GM12891 (cell line): ENCODE measurements around the gene RPS6KA3. TPM values are rescaled to one million over a fixed set of nuclear protein-coding genes. Genes with fewer than 3 reads are reported as not detected.

Experiments
- DNase-seq: peaks from one replicate; pipeline ENCODE4 v3.0.0; 2011; ENCODE audit warnings: low spot score; ENCODE audit not compliant: insufficient read length
- FAIRE-seq: peaks from 2 replicates; lab custom pipeline; 2011; peaks lifted over from hg19 to GRCh38; lab: Jason Lieb, UNC
- PAX5 ChIP-seq: IDR thresholded peaks from 2 replicates; pipeline ENCODE4 v1.6.1; 2011; ENCODE audit warnings: low read length, moderate library complexity, mild to moderate bottlenecking; ENCODE audit not compliant: insufficient read depth, severe bottlenecking
- POLR2A ChIP-seq: IDR thresholded peaks from 2 replicates; pipeline ENCODE4 v1.6.1; 2011; ENCODE audit warnings: low read depth, low read length, control low read depth
- POLR2AphosphoS5 ChIP-seq: IDR thresholded peaks from 2 replicates; pipeline ENCODE4 v1.6.1; 2011; ENCODE audit warnings: low read depth, low read length, control low read depth
- POU2F2 ChIP-seq: IDR thresholded peaks from 2 replicates; pipeline ENCODE4 v1.6.1; 2011; ENCODE audit warnings: low read depth, mild to moderate bottlenecking, control low read depth, low read length, moderate library complexity
- SPI1 ChIP-seq: IDR thresholded peaks from 2 replicates; pipeline ENCODE4 v1.6.1; 2011; ENCODE audit warnings: low read depth, low read length, control low read depth
- TAF1 ChIP-seq: IDR thresholded peaks from 2 replicates; pipeline ENCODE4 v1.6.1; 2011; ENCODE audit warnings: low read depth, low read length, control low read depth
- polyA plus RNA-seq: library from polyadenylated mRNA; unstranded; fragments of >200 nt; gene quantifications from one replicate; pipeline ENCODE4 v1.2.1, GENCODE V29; 2012; ENCODE audit warnings: low read depth, missing spikeins, inconsistent platforms; ENCODE audit not compliant: missing spikeins

The RPS6KA3 gene
- polyA plus RNA-seq: 10.9 TPM

DNA sequence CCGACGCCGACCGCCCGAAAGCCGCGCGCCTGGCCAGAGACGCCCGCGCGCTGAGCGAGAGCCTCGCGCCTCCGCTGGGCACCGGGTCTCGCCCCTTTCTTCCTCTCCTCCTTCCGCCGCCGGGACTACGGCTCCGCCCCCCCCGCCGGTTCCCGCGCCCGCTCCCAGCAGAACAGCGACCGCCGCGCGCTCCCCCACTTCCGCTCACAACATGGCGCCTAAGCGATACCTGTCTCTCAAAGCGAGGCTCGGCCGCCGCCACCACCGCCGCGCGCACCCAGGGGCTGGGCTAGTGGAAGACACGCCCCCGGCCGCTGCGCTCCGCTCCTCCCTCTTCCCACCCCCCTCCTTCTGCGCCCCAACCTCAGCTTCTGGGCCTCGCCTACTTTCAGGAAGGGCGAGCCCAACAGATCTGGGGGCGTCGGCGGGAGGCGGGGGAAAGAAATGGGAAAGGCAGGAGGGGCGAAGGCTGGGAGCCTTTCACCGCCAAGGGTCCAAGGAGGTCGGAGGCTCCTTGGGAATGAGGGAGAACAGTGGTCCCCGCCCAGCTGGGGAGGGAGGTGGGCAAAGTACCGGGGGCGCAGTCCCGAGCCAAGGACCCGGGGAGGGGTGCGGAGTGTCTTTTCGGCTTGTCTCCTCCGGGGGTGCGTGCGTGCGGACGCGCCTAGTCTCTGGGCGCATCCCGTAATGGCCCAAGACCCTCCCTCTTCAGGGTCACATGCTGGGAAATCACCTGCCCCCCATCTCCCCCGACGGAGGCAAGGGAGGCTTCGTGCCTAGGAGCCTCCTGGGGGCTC is at the start of gene RPS6KA3:
TSS of gene RPS6KA3 (minus strand) at position 100 of the 797 bp plus-strand sequence. CDS start 277 bp downstream, outside the sequence.
- FAIRE-seq (peak; percentile 73), DNase-seq (peak; percentile 63)
- TF ChIP-seq PAX5 (no peak), SPI1 (0 out of 2 replicates have a peak, but pooled peaks have one; percentile 38)

DNA sequence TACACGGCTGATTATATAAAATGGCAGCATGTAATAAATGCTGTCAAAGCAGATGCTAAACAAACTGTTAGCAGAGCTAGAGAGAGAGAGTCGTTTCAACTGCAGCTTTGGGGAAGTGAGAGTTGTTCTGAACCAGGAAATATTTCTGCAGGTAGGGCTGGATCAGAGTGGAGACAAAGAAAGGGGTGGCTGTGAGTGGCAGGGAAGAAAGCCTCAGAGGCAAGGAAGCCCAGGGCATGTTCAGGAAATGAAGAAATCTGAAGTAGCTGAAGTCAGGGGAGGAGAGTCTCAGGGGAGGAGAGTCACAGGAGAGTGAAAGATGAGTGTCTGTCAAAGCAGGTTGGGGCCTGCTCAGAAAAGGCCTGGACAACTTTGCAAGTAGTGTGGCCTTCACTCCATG is 48.4 kb upstream of the RPS6KA3 start:
- DNase-seq (no peak), FAIRE-seq (peak; percentile 84)
- TF ChIP-seq SPI1 (peak; percentile 94), TAF1 (no peak), POLR2A (no peak)

DNA sequence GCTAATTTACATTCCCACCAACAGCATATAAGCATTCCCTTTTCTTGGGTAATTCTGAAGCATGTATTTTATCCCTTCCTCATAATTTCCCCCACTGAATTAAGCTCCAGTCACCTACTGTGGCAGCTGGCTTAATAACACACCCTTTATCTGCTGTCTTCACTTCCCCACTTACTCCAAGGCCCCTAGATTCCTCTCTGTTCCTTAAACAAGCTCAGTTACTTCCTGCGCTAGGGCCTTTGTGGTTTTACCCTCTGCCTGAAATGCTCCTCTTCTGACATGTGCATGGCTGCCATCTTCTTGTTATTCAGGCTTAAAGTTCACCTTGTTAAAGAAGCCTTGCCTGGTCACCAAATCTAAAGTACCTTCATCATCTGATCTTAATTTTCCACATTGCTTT is 47.2 kb upstream of the RPS6KA3 start:
- TF ChIP-seq TAF1 (no peak), SPI1 (peak; percentile 42)
- DNase-seq (no peak), FAIRE-seq (no peak)

DNA sequence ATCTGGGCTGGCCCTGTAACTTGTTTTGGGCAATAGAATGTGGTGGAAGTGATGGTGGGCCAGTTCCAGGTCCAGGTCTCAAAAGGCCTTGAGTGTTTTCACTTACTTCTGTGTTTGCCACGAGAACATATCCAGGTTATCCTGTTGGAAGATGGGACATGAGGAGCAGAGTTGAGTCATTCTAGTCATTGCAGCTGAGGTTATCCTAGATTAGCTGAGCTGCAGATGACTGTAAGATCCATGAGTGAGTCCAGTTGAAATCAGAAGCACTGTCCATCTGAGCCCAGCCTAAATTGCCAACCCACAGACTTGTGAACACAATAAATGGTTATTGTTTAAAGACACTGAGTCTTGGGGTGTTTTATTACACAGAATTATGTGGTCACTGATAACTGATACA is 45.3 kb upstream of the RPS6KA3 start:
- FAIRE-seq: peak; percentile 62
- no peak for TF ChIP-seq POLR2A
- TF ChIP-seq SPI1: no peak
- TF ChIP-seq POLR2AphosphoS5: no peak
- TF ChIP-seq PAX5: no peak
- no peak for TF ChIP-seq TAF1
- no peak for DNase-seq

DNA sequence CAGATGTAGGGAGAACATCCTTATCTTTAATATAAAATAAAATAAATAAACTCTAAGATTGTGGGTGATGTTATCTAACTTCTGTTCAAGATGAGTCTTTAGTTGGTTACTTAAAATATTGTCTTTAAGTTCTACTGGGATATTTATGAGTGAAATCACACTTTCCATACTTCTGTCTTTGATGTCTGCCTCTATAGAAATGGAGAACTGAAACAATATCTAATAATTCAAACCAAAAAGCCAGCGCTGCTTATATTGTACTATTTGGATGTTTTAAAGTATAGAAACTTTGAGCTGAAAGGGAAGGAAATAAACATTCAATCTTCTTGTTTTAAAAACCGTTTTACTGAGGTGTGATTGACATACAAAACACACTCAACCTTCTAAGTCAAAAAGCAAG is 44.8 kb upstream of the RPS6KA3 start:
- TF ChIP-seq SPI1 (peak; percentile 70), POLR2A (no peak), POLR2AphosphoS5 (no peak), POU2F2 (no peak), TAF1 (no peak)
- no peak for FAIRE-seq
- DNase-seq: no peak

DNA sequence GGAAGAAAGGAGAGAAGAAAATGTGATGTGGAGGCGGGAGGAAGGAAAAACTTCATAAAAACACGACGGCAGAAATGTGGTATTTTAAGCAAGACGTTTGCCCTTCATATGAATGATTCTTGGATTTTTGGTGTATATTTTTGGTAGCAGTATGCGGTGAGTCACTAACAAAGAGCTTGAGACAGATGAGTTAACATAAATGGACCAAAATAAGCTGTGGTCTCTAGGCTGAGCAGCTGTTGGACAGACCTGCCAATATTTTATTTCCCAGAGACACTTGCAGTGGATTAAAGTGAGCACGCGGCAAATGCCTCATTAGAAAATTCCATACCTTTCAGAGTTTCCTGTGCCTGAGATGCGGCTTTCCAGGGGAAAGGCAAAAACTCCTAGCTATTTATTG is 43.1 kb upstream of the RPS6KA3 start:
- DNase-seq (no peak), FAIRE-seq (no peak)
- TF ChIP-seq POLR2A: no peak
- no peak for TF ChIP-seq PAX5
- no peak for TF ChIP-seq SPI1
- TF ChIP-seq POLR2AphosphoS5: no peak

DNA sequence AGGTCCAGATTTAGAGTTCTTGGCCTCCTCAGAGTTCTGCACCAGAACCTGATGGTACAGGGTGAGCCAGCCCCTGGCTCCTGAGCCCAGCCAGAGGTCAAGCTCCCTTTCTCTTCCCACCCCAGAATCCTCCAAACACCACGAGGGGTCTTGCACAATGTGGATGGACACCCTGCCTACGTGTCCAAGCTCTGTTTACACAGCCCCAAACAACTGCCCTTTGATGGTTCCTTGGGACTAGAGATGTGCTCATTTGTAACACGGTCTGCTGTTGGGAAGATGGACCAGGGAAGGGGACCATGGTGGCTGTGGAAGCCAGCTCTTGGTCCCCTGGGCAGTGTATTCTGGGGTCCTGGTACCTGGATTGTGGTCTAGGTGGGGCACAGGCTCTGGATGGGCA is 40.0 kb upstream of the RPS6KA3 start:
- DNase-seq: no peak
- no peak for FAIRE-seq
- no peak for TF ChIP-seq POU2F2
- no peak for TF ChIP-seq PAX5
- TF ChIP-seq TAF1: no peak
- TF ChIP-seq POLR2A: no peak
- no peak for TF ChIP-seq SPI1
- TF ChIP-seq POLR2AphosphoS5: no peak

DNA sequence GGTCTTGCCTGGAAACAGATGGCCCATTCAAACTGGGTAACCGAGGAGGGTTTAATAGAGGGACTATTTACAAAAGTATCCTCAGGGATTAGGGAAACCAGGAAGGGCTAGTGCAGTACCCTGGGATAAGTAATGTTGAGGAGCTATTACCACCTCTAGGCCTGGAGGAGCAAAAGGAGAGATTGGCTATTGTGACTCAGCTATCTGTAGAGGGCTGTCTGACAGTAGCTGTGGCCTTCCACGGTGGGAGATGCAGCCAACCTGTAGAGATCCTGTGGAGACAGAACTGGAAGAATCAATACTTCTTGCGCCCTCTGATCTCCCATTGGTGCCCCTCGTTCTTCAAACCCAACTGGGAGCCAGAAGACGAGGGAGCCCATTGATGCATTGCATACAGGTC is 34.1 kb upstream of the RPS6KA3 start:
- DNase-seq (no peak), FAIRE-seq (no peak)
- TF ChIP-seq POLR2A: no peak
- no peak for TF ChIP-seq PAX5
- TF ChIP-seq POU2F2: no peak
- no peak for TF ChIP-seq SPI1

DNA sequence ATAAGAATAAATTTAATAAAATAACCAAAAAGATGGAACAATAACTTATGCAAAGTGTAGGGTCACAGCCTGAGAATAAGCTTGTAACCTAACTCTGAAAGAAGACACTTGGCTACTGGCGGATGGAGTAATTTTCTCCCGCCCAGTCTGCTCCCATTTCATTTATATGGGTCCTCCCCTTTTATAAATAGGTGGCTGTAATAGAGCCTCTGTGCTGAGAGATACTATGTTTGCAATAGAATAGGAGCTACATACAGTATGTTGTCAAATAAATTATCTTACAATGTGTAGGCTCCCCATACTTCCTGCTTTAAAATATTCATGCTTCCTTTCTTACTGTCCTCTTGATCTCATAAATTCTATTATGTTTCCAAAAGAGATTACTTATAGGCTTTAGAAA is 28.2 kb upstream of the RPS6KA3 start:
- FAIRE-seq: no peak
- TF ChIP-seq TAF1 (no peak), POLR2A (no peak), SPI1 (no peak), PAX5 (no peak), POLR2AphosphoS5 (no peak), POU2F2 (no peak)
- DNase-seq: no peak

DNA sequence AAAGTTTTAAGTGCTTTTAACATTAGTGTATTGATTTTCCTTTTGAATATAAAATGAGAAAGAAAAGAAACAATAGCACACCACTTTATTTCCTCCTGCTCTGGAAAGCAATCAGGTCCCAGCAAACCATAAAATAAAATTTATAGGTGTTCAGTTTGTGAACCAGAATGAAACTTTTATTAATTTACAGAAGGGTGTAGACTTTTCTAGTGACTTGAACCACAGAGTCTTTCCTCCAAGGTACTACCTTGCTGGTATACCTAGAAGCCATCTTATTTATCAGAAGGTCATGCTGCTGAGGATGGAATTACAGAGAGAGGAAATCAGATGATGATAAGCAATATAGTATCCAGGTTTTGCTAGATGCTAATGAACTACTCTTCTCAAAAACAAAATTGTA is 27.6 kb upstream of the RPS6KA3 start:
- TF ChIP-seq POU2F2: no peak
- TF ChIP-seq POLR2AphosphoS5: no peak
- TF ChIP-seq SPI1: no peak
- no peak for TF ChIP-seq POLR2A
- no peak for TF ChIP-seq PAX5
- no peak for TF ChIP-seq TAF1
- no peak for FAIRE-seq

DNA sequence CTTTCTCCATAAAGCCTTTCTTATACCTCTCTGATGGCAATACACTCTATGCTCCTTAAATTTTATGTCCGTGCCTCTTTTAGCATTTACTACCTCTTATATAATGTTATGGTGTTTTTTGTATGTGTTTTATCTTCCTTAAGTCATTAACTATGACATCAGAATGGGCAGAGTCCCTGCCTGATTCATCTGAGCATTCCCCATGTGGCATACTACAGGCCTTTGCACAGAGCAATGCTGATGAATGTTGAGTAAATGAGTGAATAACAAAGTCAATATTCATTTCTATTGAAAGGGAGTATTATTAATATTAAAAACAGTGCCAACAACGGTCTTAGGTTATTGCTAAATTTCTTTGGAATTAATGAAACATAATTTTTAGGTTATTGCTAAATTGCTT is 18.8 kb upstream of the RPS6KA3 start:
- DNase-seq (no peak), FAIRE-seq (no peak)
- no peak for TF ChIP-seq POLR2A
- no peak for TF ChIP-seq PAX5
- TF ChIP-seq SPI1: no peak

More for the DNA sequence above, 27.6 kb upstream of the RPS6KA3 start:
- DNase-seq: no peak
